ENCODE measurements around the gene TMEM116.

The TMEM116 gene

DNA sequence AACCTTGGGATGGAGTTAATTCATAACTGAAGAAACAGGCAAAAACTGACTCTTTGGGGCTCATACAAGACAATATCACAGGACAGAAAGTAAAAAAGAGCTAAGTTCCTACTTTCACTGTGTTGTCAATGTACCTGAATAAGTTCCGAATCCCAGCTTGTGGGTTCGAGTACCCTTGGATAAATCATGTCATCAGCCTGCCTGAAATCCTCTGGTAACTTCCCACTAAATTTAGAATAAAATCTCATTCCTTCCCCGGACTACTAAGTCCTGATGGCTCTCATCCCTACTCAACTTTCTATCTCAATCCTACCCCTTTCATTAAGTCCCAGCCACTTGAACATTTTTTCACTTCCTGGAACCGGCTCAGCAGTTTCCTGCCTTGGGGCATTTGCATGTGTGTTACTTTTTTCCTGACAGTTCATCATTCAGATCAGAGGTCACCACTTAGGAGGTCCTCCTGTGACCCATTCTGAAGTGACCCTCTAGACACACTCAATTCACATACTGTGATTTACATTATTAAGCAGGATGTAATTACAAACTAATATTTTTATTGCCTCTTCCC is 12.9 kb upstream of the TMEM116 start:
- DNase-seq (ENCODE audit: insufficient read length, low spot score) (no peak), FAIRE-seq (peak; percentile 72)
- TF ChIP-seq POLR2A (IDR thresholded peaks at IDR 0.05; ENCODE audit: low read depth, low read length) (no peak), POLR2AphosphoS5 (IDR thresholded peaks at IDR 0.05; ENCODE audit: low read depth, low read length) (peak; percentile 51; the same call in 1 of the 2 replicates), POU2F2 (IDR thresholded peaks at IDR 0.05; ENCODE audit: low read depth, low read length) (peak; percentile 28; the same call in 1 of the 2 replicates), SPI1 (IDR thresholded peaks at IDR 0.05; ENCODE audit: low read depth, low read length) (no peak), PAX5 (IDR thresholded peaks at IDR 0.05; ENCODE audit: insufficient read depth, low read length, severe bottlenecking) (no peak), TAF1 (IDR thresholded peaks at IDR 0.05; ENCODE audit: low read depth, low read length) (no peak)

DNA sequence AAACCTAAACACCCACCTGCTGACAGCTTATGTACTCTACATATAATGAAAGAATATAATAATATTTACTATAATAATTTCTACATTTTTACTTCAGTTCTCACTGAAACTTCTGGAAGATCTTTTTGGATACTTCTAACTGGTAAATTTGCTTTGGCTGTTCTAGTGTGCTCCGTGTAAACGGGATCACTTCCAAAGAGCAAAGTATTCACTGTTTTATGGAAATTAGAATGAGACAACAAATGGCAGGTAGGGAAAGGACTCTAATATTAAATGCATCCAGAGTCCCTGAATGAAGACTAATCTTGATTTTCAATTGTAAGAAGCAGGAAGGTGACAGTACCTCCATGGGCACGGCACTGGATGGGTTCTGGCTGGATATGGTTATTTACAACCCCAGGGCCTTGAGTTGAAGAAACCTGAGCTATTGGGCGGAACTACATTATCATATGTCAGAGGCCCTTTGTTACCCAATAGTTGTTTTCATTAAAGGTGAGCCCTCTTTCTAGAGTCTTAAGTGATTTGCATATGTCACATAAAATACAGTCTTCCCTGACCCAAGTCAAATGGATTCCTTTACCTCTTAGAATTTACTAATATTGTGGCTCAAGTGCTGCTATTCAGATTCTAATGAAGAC is 10.9 kb upstream of the TMEM116 start:
- DNase-seq (ENCODE audit: insufficient read length, low spot score) (no peak), FAIRE-seq (no peak)
- TF ChIP-seq PAX5 (IDR thresholded peaks at IDR 0.05; ENCODE audit: insufficient read depth, low read length, severe bottlenecking) = no peak
- TF ChIP-seq POLR2AphosphoS5 (IDR thresholded peaks at IDR 0.05; ENCODE audit: low read depth, low read length) = no peak
- TF ChIP-seq TAF1 (IDR thresholded peaks at IDR 0.05; ENCODE audit: low read depth, low read length) = no peak
- no peak for TF ChIP-seq POLR2A (IDR thresholded peaks at IDR 0.05; ENCODE audit: low read depth, low read length)
- no peak for TF ChIP-seq SPI1 (IDR thresholded peaks at IDR 0.05; ENCODE audit: low read depth, low read length)
- TF ChIP-seq POU2F2 (IDR thresholded peaks at IDR 0.05; ENCODE audit: low read depth, low read length) = no peak

DNA sequence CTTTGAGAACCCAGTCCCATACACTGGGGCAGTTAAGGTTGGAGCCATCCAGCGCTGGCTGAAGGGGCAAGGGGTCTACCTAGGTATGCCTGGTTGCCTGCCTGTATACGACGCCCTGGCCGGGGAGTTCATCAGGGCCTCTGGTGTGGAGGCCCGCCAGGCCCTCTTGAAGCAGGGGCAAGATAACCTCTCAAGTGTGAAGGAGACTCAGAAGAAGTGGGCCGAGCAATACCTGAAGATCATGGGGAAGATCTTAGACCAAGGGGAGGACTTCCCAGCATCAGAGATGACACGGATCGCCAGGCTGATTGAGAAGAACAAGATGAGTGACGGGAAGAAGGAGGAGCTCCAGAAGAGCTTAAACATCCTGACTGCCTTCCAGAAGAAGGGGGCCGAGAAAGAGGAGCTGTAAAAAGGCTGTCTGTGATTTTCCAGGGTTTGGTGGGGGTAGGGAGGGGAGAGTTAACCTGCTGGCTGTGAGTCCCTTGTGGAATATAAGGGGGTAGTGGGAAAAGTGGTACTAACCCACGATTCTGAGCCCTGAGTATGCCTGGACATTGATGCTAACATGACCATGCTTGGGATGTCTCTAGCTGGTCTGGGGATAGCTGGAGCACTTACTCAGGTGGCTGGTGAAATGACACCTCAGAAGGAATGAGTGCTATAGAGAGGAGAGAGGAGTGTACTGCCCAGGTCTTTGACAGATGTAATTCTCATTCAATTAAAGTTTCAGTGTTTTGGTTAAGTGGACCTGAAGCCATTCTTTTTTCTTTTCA is 9.5 kb upstream of the TMEM116 start:
- DNase-seq (ENCODE audit: insufficient read length, low spot score) (no peak), FAIRE-seq (no peak)
- TF ChIP-seq TAF1 (IDR thresholded peaks at IDR 0.05; ENCODE audit: low read depth, low read length) = no peak
- TF ChIP-seq PAX5 (IDR thresholded peaks at IDR 0.05; ENCODE audit: insufficient read depth, low read length, severe bottlenecking) = no peak

DNA sequence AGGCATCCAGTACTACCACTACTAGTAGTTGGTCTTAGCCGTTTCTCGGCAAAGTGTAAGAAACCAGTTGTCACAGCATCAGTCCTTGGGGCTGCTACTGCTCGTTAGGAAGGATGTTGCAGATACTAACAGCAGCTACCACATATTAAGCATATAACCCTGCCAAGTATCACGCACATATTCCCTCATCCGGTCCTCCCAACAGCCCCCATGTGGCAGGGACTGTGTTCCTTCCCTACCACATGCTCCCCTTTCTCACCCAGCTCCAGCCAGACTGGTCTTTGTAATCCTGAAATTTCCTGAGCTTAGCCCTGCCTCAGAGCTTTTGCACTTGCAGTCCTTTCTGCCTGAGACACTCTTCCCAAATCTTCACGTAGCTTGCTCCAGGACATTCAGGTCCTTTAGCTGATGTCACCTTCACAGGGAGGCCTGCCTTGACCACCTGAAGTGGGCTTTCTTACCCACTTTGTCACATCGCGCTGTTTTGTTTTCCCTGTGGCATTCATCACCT is 8.0 kb upstream of the TMEM116 start:
- DNase-seq (ENCODE audit: insufficient read length, low spot score) (no peak), FAIRE-seq (no peak)
- TF ChIP-seq TAF1 (IDR thresholded peaks at IDR 0.05; ENCODE audit: low read depth, low read length) (no peak), POU2F2 (IDR thresholded peaks at IDR 0.05; ENCODE audit: low read depth, low read length) (no peak), SPI1 (IDR thresholded peaks at IDR 0.05; ENCODE audit: low read depth, low read length) (no peak), POLR2A (IDR thresholded peaks at IDR 0.05; ENCODE audit: low read depth, low read length) (peak; percentile 36; the same call in 1 of the 2 replicates), POLR2AphosphoS5 (IDR thresholded peaks at IDR 0.05; ENCODE audit: low read depth, low read length) (peak; percentile 40; the same call in 1 of the 2 replicates), PAX5 (IDR thresholded peaks at IDR 0.05; ENCODE audit: insufficient read depth, low read length, severe bottlenecking) (no peak)

DNA sequence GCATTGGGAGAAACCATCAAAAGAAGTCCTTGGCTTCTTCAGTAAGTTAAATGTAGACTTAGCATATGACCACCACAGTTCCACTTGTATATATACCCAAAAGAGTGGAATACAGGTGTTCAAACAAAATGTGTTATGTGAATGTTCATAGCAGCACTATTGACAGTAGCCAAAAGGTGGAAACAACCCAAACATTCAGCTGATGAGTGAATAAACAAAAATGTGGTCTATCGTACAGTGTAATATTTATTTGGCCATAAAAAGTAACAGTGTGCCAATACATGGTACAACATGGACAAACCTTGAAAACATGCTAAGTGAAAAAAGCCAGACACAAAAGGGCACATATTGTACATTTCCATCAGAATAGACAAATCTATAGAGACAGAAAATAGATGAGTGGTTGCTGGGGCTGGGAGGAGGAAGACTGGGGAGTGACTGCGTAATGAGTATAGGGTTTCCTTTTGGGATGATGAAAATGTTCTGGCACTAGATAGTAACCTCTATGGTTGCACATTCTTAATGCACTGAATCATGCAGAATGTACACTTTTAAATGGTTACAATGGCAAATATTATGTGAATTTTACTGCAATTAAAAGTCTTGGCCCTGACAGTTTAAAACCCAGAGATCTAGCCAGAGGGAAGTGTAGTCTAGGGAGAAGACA is 5.7 kb upstream of the TMEM116 start:
- TF ChIP-seq POU2F2 (IDR thresholded peaks at IDR 0.05; ENCODE audit: low read depth, low read length) (no peak), TAF1 (IDR thresholded peaks at IDR 0.05; ENCODE audit: low read depth, low read length) (no peak), POLR2A (IDR thresholded peaks at IDR 0.05; ENCODE audit: low read depth, low read length) (peak; percentile 5; the same call in 1 of the 2 replicates)
- FAIRE-seq = no peak
- DNase-seq (ENCODE audit: insufficient read length, low spot score) = no peak

- TF ChIP-seq POLR2A (IDR thresholded peaks at IDR 0.05; ENCODE audit: low read depth, low read length) (no peak), TAF1 (IDR thresholded peaks at IDR 0.05; ENCODE audit: low read depth, low read length) (no peak), POLR2AphosphoS5 (IDR thresholded peaks at IDR 0.05; ENCODE audit: low read depth, low read length) (no peak), SPI1 (IDR thresholded peaks at IDR 0.05; ENCODE audit: low read depth, low read length) (no peak), PAX5 (IDR thresholded peaks at IDR 0.05; ENCODE audit: insufficient read depth, low read length, severe bottlenecking) (no peak), POU2F2 (IDR thresholded peaks at IDR 0.05; ENCODE audit: low read depth, low read length) (no peak)
- FAIRE-seq (no peak), DNase-seq (ENCODE audit: insufficient read length, low spot score) (no peak)
These were observed 4.1 kb upstream of the TMEM116 start for GRCh38 chr12:112017041-112017440.

DNA sequence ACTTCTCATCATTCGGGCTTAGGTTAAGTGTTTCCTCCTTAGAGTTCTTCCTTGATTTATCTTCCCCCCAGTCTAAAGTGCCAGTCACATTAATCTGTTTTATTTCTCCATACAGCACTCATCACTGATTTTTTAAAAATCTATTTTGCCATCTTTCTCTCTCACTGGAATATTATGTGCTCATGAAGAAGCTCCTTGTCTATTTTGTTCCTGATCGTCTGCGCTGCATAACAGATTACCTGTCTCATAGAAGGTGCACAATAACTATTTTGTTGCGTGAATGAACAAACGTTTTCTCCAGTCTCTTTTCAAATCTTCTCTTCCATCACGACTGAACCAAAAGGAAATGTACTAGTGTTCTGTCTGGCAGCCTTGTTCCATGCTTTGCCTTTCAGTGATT is 3.0 kb upstream of the TMEM116 start:
- no peak for TF ChIP-seq TAF1 (IDR thresholded peaks at IDR 0.05; ENCODE audit: low read depth, low read length)
- TF ChIP-seq POLR2A (IDR thresholded peaks at IDR 0.05; ENCODE audit: low read depth, low read length) = no peak
- no peak for TF ChIP-seq PAX5 (IDR thresholded peaks at IDR 0.05; ENCODE audit: insufficient read depth, low read length, severe bottlenecking)
- TF ChIP-seq POU2F2 (IDR thresholded peaks at IDR 0.05; ENCODE audit: low read depth, low read length) = no peak
- TF ChIP-seq SPI1 (IDR thresholded peaks at IDR 0.05; ENCODE audit: low read depth, low read length) = no peak
- no peak for TF ChIP-seq POLR2AphosphoS5 (IDR thresholded peaks at IDR 0.05; ENCODE audit: low read depth, low read length)
- no peak for DNase-seq (ENCODE audit: insufficient read length, low spot score)
- FAIRE-seq = no peak

GRCh38 chr12:112013601-112014402 is 837 bp upstream of the TMEM116 start:
- DNase-seq (ENCODE audit: insufficient read length, low spot score) = no peak
- FAIRE-seq = peak; percentile 91
- peak; percentile 65; the same call in 1 of the 2 replicates for TF ChIP-seq POU2F2 (IDR thresholded peaks at IDR 0.05; ENCODE audit: low read depth, low read length)
- peak; percentile 81 for TF ChIP-seq POLR2A (IDR thresholded peaks at IDR 0.05; ENCODE audit: low read depth, low read length)
- no peak for TF ChIP-seq SPI1 (IDR thresholded peaks at IDR 0.05; ENCODE audit: low read depth, low read length)
- TF ChIP-seq PAX5 (IDR thresholded peaks at IDR 0.05; ENCODE audit: insufficient read depth, low read length, severe bottlenecking) = no peak
- 0 out of 2 replicates have a peak, but pooled peaks have one; percentile 62 for TF ChIP-seq TAF1 (IDR thresholded peaks at IDR 0.05; ENCODE audit: low read depth, low read length)
- peak; percentile 18; the same call in 1 of the 2 replicates for TF ChIP-seq POLR2AphosphoS5 (IDR thresholded peaks at IDR 0.05; ENCODE audit: low read depth, low read length)
